HG03039 (cell line): ENCODE results near the gene RASD2.

Experiments
- ATAC-seq: cut with Tn5 transposase; IDR thresholded peaks from one replicate; pipeline ENCODE4 v1.9.1; 2021; ENCODE audit warnings: mild to moderate bottlenecking, moderate library complexity; ENCODE audit not compliant: unreplicated experiment

The RASD2 gene

GRCh38 chr22:35558031-35558430, 17.4 kb downstream of the RASD2 start:
- ATAC-seq = no peak

GRCh38 chr22:35558719-35559118, 18.1 kb downstream of the RASD2 start:
- no peak for ATAC-seq

GRCh38 chr22:35559354-35560005, 18.8 kb downstream of the RASD2 start:
- ATAC-seq = no peak

GRCh38 chr22:35560366-35560765, 19.7 kb downstream of the RASD2 start:
- no peak for ATAC-seq

- no peak for ATAC-seq
These were observed 20.2 kb downstream of the RASD2 start for GRCh38 chr22:35560824-35561223.

GRCh38 chr22:35561796-35562526, 21.3 kb downstream of the RASD2 start:
- ATAC-seq = no peak

GRCh38 chr22:35563211-35563610, 22.6 kb downstream of the RASD2 start:
- ATAC-seq = no peak

- ATAC-seq = no peak
These were observed 24.6 kb downstream of the RASD2 start for GRCh38 chr22:35564975-35565867.

GRCh38 chr22:35567351-35568141, 26.9 kb downstream of the RASD2 start:
- ATAC-seq = no peak

GRCh38 chr22:35568751-35569739, 28.4 kb downstream of the RASD2 start:
- no peak for ATAC-seq

- ATAC-seq = no peak
These were observed 29.3 kb downstream of the RASD2 start for GRCh38 chr22:35569916-35570315.

GRCh38 chr22:35570686-35571194, 30.1 kb downstream of the RASD2 start:
- no peak for ATAC-seq

GRCh38 chr22:35572556-35572955, 31.9 kb downstream of the RASD2 start:
- ATAC-seq = no peak

GRCh38 chr22:35575116-35575748, 34.6 kb downstream of the RASD2 start:
- no peak for ATAC-seq

GRCh38 chr22:35576671-35577070, 36.0 kb downstream of the RASD2 start:
- no peak for ATAC-seq

GRCh38 chr22:35577799-35578659, 37.4 kb downstream of the RASD2 start:
- no peak for ATAC-seq

GRCh38 chr22:35578836-35579575, 38.4 kb downstream of the RASD2 start:
- no peak for ATAC-seq
